Activated CD4-positive, alpha-beta memory T cell treated with anti-CD3 and anti-CD28 coated beads, Interleukin-2, amount 10 ng/mL, durations not matched to agents 7 days and 5 days (primary cell): ENCODE measurements around the gene CTTNBP2. TPM values are rescaled to one million over a fixed set of nuclear protein-coding genes. Genes with fewer than 3 reads are reported as not detected.

Experiments
- CTCF ChIA-PET: fragments of 350-600 bp; sonication (Branson Sonifier 250); formaldehyde crosslinking; loops from one replicate; lab custom pipeline; 2021; ENCODE audit warnings: antibody characterized with exemption, inconsistent platforms; lab: Charles Lee
- POLR2A ChIA-PET: fragments of 350-600 bp; sonication (Branson Sonifier 250); formaldehyde crosslinking; loops from one replicate; lab custom pipeline; 2021; ENCODE audit warnings: antibody characterized with exemption; lab: Charles Lee
- DNase-seq: peaks from one replicate; pipeline ENCODE4 v3.0.0-alpha.2; 2020
- H3K27ac Mint-ChIP-seq: one replicate; pipeline ENCODE4 v1.8.0; 2021; ENCODE audit warnings: mild to moderate bottlenecking, mixed read lengths
- H3K27me3 Mint-ChIP-seq: one replicate; pipeline ENCODE4 v1.8.0; 2021; ENCODE audit warnings: mixed read lengths
- H3K36me3 Mint-ChIP-seq: one replicate; pipeline ENCODE4 v1.8.0; 2021; ENCODE audit warnings: low read depth, mixed read lengths
- H3K4me1 Mint-ChIP-seq: one replicate; pipeline ENCODE4 v1.8.0; 2021; ENCODE audit warnings: mixed read lengths
- H3K4me3 Mint-ChIP-seq: one replicate; pipeline ENCODE4 v1.8.0; 2021; ENCODE audit warnings: mild to moderate bottlenecking, mixed read lengths
- H3K9me3 Mint-ChIP-seq: one replicate; pipeline ENCODE4 v1.8.0; 2021; ENCODE audit warnings: mixed read lengths
- total RNA-seq, 2 experiments: library from RNA; stranded (reverse); gene quantifications; one replicate each; pipeline ENCODE4 v1.2.3, GENCODE V29; 2021

Gene CTTNBP2
- total RNA-seq, 2 experiments from 2014 or later: not detected

DNA sequence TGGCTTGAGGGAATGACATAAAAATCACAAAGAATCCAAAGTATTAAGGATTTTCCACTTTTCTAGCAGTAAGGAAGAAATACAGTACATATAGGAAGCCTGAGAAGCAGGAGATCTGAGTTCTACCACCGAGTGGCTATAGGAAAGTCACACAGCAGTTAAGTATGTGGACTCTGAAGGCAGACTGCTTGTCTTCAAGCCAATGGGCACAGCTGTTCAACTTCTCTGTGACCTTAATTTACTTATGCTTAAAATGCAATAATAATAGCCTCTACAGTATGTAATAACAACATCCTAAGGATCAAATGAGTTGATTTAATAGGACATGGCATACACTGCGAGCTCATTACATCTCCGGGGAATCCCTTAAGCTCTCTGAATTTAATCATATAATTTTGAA is 68.0 kb downstream of the CTTNBP2 start:
- H3K27ac Mint-ChIP-seq: no peak overlapping the region
- H3K9me3 Mint-ChIP-seq: no peaks in the 10 kb centered on the region
- no peak overlapping the region for H3K4me3 Mint-ChIP-seq
- H3K36me3 Mint-ChIP-seq: no peaks in the 10 kb centered on the region
- ChIA-PET POLR2A (no interaction called here), CTCF (no interaction called here)
- H3K4me1 Mint-ChIP-seq: no peaks in the 10 kb centered on the region
- DNase-seq: no peak
- no peaks in the 10 kb centered on the region for H3K27me3 Mint-ChIP-seq

DNA sequence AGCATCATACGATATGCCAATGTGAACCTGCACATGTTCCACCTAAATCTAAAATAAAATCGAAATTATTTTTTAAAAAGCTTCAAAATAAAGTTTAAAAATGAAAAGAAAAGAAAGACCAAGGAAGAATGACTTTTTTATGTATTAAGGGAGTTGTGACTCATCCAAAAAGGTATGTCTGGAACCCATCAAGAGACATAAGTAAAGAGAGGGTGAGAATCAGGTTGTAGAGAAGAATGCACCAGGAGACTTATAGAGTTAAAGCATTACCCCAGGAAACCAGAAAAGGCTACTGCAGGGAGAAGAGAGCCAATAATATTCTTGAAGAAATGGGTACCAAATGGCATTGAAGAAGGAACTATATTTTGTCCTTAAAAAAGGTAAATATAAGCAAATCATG is 69.8 kb downstream of the CTTNBP2 start:
- no peak overlapping the region for H3K27ac Mint-ChIP-seq
- H3K36me3 Mint-ChIP-seq: no peaks in the 10 kb centered on the region
- DNase-seq: no peak
- no peak overlapping the region for H3K4me3 Mint-ChIP-seq
- ChIA-PET CTCF (no interaction called here), POLR2A (no interaction called here)
- no peaks in the 10 kb centered on the region for H3K4me1 Mint-ChIP-seq
- no peaks in the 10 kb centered on the region for H3K27me3 Mint-ChIP-seq
- H3K9me3 Mint-ChIP-seq: no peaks in the 10 kb centered on the region

DNA sequence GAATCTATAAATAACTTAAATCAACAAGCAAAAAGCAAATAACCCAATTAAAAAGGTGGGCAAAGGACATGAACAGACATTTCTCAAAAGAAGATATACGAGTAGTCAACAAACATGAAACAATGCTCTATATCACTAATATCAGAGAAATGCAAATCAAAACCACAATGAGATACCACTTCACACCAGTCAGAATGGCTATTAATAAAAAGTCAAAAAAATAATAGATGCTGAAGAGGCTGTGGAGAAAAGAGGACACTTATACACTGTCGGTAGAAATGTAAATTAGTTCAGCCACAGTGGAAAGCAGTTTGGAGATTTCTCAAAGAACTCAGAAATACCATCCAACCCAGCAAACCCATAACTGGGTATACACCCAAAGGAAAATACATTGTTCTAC is 70.6 kb downstream of the CTTNBP2 start:
- Mint-ChIP-seq H3K4me1 (no peaks in the 10 kb centered on the region), H3K27ac (no peak overlapping the region), H3K4me3 (no peak overlapping the region), H3K9me3 (no peaks in the 10 kb centered on the region), H3K27me3 (no peaks in the 10 kb centered on the region), H3K36me3 (no peaks in the 10 kb centered on the region)
- ChIA-PET POLR2A (no interaction called here), CTCF (no interaction called here)
- DNase-seq: no peak

DNA sequence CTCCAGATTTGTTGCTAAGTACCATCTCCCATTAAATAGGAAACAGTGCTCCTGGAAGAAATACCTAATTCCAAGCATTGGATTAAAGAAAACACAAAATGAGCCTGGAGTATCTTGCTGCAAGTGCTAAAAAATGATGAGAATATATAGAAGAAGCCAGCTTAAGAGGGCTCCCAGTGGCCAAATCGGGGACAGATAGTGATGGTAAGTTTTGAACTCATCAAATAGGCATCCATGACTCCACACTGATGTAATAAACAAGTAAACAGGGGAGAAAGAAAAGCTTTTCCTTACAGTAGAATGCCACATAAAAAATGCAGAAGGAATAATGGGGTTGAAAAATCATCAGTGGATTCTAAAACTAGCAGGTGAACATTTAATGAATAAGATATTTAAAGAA is 72.4 kb downstream of the CTTNBP2 start:
- Mint-ChIP-seq H3K27ac (no peak overlapping the region), H3K36me3 (no peaks in the 10 kb centered on the region), H3K4me1 (no peaks in the 10 kb centered on the region), H3K4me3 (no peak overlapping the region), H3K9me3 (no peaks in the 10 kb centered on the region), H3K27me3 (no peaks in the 10 kb centered on the region)
- ChIA-PET CTCF (no interaction called here), POLR2A (no interaction called here)
- no peak for DNase-seq

DNA sequence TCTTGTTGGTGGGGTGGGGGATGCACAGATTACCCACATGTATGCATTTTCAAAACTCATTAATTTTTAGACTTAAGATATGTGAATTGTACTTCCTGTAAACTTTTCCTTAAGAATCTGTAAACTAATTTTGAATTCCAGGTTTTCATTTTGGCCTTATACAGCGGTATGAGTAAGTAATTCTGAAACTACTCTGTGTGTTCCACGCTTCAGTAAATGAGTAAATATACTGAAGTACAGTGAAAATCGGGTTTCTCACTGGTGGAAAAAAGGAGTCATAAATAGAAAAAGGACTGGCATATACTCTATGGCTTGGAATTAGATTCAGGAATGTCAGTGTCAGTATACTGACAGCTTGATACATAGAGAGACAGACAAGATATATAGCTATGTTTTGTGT is 72.8 kb downstream of the CTTNBP2 start:
- DNase-seq: no peak
- H3K4me1 Mint-ChIP-seq: no peaks in the 10 kb centered on the region
- H3K27ac Mint-ChIP-seq: no peak overlapping the region
- CTCF ChIA-PET: no interaction called here
- no peaks in the 10 kb centered on the region for H3K36me3 Mint-ChIP-seq
- no peaks in the 10 kb centered on the region for H3K27me3 Mint-ChIP-seq
- no peaks in the 10 kb centered on the region for H3K9me3 Mint-ChIP-seq
- H3K4me3 Mint-ChIP-seq: no peak overlapping the region
- POLR2A ChIA-PET: no interaction called here

DNA sequence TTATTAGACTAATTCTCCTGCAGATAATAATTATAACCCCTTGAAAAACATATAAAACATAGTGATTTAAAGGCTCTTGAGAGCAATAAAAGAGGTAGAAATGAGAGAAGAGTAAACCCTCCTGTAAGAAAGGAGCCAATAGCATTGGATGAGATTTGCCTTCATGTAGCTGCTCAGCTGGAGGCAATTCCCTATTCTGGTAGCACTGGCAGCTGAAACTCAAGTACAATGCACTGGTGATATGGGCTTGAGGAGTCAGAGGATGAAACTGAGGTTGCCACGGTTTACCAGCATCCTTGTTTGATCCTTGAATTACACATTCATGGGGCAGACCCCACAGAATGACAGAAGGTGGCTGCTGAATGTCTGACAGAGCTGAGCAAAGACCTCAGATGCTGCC is 76.4 kb downstream of the CTTNBP2 start:
- Mint-ChIP-seq H3K4me1 (no peaks in the 10 kb centered on the region), H3K36me3 (no peaks in the 10 kb centered on the region), H3K27ac (no peak overlapping the region), H3K9me3 (no peaks in the 10 kb centered on the region), H3K27me3 (no peaks in the 10 kb centered on the region), H3K4me3 (no peak overlapping the region)
- CTCF ChIA-PET: no interaction called here
- no peak for DNase-seq
- POLR2A ChIA-PET: no interaction called here

DNA sequence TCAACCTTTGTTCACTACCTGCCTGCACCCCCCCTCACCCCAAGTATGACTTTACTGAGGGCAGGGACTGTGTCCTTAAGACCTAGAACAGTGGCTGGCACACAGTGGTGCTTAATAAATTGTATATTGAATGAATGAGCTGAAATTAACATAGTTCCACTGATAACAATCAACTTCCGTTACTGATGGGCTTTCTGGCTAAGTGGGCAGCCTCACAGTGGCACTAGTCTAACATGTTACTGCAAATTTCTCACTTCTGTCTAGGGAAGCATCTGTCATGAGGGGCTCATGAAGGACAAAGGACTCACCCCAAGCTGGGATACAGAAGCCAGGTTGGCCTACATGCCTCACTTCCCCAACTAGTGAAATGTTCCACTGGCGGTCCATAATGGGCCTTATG is 79.3 kb downstream of the CTTNBP2 start:
- ChIA-PET POLR2A (no interaction called here), CTCF (no interaction called here)
- Mint-ChIP-seq H3K9me3 (no peaks in the 10 kb centered on the region), H3K36me3 (no peaks in the 10 kb centered on the region), H3K4me1 (no peaks in the 10 kb centered on the region), H3K27ac (no peak overlapping the region), H3K27me3 (no peaks in the 10 kb centered on the region), H3K4me3 (no peak overlapping the region)
- DNase-seq: no peak

DNA sequence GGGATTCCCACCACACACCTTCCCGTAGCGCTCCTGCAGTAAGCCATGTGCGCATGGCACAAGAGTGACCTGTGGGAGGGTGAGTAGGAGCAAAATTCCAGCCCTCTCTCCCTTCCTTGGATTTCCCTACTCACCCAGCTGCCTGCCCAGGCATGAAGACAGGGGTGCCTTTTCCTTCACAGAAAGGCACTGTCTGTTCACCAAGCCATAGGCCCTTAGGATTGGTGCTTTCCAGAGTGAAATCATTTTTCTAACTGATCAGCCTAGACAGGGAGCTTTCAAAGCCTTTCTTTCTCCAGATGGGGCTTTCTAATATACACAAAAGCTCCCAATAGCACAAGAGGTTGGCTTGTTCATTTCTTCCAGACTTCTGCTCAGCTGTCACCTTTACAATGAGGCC is 79.7 kb downstream of the CTTNBP2 start:
- H3K4me3 Mint-ChIP-seq: no peak overlapping the region
- no peaks in the 10 kb centered on the region for H3K27me3 Mint-ChIP-seq

DNA sequence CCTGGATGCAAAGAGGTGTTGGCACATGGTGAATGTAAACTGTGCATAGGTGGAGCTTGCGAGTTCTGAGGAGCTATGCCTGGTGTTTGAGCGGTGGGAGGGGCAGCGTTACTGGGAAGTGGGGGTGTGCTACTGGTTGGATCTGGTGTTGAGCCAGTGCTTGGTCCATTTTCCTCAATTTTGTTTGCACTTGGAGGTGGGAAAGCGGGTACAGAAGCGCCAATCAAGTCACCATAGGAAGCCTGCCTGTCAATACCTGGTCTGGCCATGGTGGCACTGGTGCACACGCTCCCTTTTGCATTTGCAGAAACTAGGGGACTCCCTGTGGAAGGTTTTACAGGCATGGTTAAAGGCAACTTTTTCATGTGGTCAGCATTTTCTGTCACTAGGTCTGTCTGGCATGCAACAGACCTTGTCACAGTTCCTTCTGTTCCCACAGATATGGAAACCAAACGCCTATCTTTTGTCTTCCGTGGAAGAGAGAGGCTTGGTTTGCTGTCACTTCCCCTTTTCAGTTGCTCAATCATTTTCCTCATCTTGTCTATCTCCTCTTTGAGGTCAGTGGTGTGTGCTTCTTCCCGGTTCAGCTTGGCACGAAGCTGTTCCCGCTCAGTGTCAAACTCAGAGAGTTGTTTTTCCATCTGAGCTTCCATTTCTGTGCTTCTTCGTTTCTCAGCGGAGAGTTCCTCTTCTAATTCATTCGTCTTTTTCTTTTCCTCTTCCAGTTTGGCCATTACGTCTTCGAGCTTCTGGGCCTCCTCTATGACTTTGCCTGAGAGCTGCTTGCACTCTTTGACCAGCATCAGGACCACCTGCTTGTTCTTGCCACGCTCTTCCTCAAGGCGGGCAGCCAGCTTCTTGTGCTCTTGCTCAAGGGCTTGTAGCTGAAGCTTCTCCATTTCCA is 81.1 kb downstream of the CTTNBP2 start:
- H3K9me3 Mint-ChIP-seq: no peaks in the 10 kb centered on the region
- ChIA-PET POLR2A (no interaction called here), CTCF (no interaction called here)
- H3K4me1 Mint-ChIP-seq: no peaks in the 10 kb centered on the region
- no peak for DNase-seq
- no peak overlapping the region for H3K4me3 Mint-ChIP-seq
- no peaks in the 10 kb centered on the region for H3K27me3 Mint-ChIP-seq
- H3K36me3 Mint-ChIP-seq: no peaks in the 10 kb centered on the region
- H3K27ac Mint-ChIP-seq: no peak overlapping the region

More for the DNA sequence above, 79.7 kb downstream of the CTTNBP2 start:
- no peaks in the 10 kb centered on the region for H3K4me1 Mint-ChIP-seq
- no peak for DNase-seq
- no peaks in the 10 kb centered on the region for H3K9me3 Mint-ChIP-seq
- H3K36me3 Mint-ChIP-seq: no peaks in the 10 kb centered on the region
- ChIA-PET CTCF (no interaction called here), POLR2A (no interaction called here)
- H3K27ac Mint-ChIP-seq: no peak overlapping the region

DNA sequence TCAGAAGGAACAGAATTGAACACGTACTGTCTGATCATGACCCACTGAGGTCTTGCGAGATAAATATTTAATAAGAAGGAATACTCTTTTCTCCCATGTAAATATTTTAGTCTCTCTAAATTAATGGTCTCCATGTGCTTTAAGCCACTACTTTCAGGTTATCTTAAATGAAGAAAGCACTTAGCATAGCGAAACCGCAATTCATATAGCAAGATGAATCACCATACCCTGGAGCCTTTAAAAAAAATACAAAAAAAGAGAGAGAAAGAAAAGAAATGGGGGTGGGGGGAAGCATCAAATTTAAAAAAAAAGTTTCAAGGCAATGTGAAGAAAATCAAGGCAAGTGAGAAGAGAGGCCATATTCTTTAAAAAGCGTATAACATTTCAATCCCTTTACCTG is 82.5 kb downstream of the CTTNBP2 start:
- ChIA-PET POLR2A (no interaction called here), CTCF (no interaction called here)
- Mint-ChIP-seq H3K4me1 (no peaks in the 10 kb centered on the region), H3K27me3 (no peaks in the 10 kb centered on the region), H3K27ac (no peak overlapping the region), H3K9me3 (no peaks in the 10 kb centered on the region), H3K4me3 (no peak overlapping the region), H3K36me3 (no peaks in the 10 kb centered on the region)
- DNase-seq: no peak

DNA sequence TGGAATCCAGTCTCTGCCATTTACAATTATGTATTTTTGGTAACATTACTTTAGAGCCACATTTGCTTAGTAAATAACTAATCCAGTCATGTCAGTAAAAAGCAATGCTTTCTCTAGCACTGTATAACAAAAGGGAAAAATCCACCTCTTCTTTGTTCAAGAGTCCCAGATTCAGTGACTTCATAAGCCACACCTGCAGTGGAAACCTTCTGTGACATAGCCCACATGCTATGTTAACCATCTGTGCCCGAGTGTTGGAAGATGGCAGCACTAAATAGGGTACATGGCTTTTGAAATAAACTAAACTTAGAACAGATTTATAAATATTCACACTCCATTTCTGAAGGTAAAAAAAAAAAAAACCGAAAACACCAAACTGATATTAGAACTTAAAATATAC is 83.0 kb downstream of the CTTNBP2 start:
- CTCF ChIA-PET: no interaction called here
- H3K27me3 Mint-ChIP-seq: no peaks in the 10 kb centered on the region
- H3K9me3 Mint-ChIP-seq: no peaks in the 10 kb centered on the region
- no peak for DNase-seq
- no peaks in the 10 kb centered on the region for H3K4me1 Mint-ChIP-seq
- no peaks in the 10 kb centered on the region for H3K36me3 Mint-ChIP-seq
- POLR2A ChIA-PET: no interaction called here
- H3K4me3 Mint-ChIP-seq: no peak overlapping the region
- no peak overlapping the region for H3K27ac Mint-ChIP-seq

DNA sequence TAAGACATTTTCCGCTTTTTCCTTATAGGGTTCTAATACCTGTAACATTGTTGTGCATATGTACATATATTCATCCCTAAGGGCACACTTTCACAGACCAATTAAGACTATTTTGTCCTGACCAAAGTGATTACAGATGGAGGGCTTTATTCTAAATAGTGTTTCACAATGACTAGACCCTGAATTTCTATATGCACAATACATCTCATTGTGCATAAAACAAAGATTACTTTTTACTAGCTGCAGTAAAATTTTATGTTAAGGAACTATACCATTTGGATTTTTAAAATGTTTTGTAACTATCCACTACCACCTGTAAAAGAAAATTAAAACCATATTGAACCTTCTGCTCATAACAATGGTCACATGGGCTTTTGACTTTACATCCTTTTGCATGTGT is 87.8 kb downstream of the CTTNBP2 start:
- no peaks in the 10 kb centered on the region for H3K36me3 Mint-ChIP-seq
- no peaks in the 10 kb centered on the region for H3K27me3 Mint-ChIP-seq
- POLR2A ChIA-PET: no interaction called here
- no peak overlapping the region for H3K4me3 Mint-ChIP-seq
- no peak overlapping the region for H3K27ac Mint-ChIP-seq
- no peaks in the 10 kb centered on the region for H3K4me1 Mint-ChIP-seq
- H3K9me3 Mint-ChIP-seq: no peaks in the 10 kb centered on the region
- CTCF ChIA-PET: no interaction called here
- no peak for DNase-seq

DNA sequence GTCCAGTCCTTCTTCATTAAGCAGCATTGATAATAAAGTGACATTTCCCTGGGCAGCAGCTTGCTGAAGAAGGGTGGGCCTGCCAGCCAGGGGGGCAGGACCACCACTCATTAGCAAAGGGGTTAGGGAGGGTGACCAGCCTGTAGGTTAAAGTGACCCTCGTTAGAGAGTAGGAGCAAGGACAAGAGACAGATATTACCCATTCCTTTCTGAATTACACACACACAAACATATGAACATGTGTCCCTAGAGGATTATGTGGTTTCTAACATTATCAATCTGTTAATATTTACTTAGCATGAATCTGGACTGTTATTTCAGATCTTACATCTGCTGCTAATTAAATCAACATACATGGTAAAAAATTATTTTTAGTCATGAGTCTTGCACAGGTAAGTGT is 88.9 kb downstream of the CTTNBP2 start:
- no peaks in the 10 kb centered on the region for H3K36me3 Mint-ChIP-seq

DNA sequence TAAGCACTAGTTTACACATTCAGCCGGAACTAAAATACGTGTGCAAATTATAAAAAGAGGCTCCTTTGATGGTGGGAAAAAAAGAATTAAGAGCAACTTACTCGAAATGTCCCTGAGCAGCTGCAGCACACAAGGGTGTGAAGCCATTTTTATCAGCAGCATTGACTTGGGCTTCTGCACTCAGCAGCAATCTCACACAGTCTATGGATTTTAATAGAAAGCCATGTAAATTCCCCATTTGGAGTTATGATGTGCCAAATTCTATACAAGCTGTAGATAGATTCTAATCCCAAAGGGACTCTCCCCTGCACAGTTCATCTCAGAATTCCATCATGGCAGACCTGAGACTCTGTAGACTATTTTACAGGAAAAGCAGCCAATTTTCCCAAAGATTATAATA is 90.5 kb downstream of the CTTNBP2 start:
- no peaks in the 10 kb centered on the region for H3K4me1 Mint-ChIP-seq
- H3K4me3 Mint-ChIP-seq: no peak overlapping the region
- CTCF ChIA-PET: no interaction called here
- DNase-seq: no peak
- POLR2A ChIA-PET: no interaction called here
- no peaks in the 10 kb centered on the region for H3K36me3 Mint-ChIP-seq
- no peak overlapping the region for H3K27ac Mint-ChIP-seq
- H3K9me3 Mint-ChIP-seq: no peaks in the 10 kb centered on the region
- H3K27me3 Mint-ChIP-seq: no peaks in the 10 kb centered on the region

More for the DNA sequence above, 88.9 kb downstream of the CTTNBP2 start:
- ChIA-PET POLR2A (no interaction called here), CTCF (no interaction called here)
- H3K27me3 Mint-ChIP-seq: no peaks in the 10 kb centered on the region
- no peak overlapping the region for H3K27ac Mint-ChIP-seq
- H3K9me3 Mint-ChIP-seq: no peaks in the 10 kb centered on the region
- no peaks in the 10 kb centered on the region for H3K4me1 Mint-ChIP-seq
- DNase-seq: no peak
- no peak overlapping the region for H3K4me3 Mint-ChIP-seq
